ENCODE data around the gene RSPO4. TPM values are rescaled to one million over a fixed set of nuclear protein-coding genes. Genes with fewer than 3 reads are reported as not detected.

RSPO4 gene
- total and polyA plus RNA-seq, 2 experiments from 2014 or later = 1.7 TPM; not detected in 1

DNA sequence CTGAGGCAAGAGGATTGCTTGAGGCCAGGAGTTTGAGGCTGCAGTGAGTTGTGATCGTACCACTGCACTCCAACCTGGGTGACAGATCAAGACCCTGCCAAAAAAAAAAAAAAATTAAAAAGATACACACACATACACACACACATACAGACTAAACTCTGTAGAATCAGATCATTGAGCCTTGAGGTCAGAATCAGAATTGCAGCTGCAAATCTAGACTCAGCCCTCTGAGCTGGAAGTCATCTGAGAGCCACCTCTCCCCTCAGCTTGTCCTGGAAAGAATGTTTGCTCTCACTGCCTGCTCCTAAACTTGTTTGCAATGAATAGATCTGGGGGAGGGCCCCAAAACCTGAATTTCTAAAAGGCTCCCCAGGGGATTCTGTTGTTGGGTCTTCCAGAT is 44.6 kb downstream of the RSPO4 start:
- H3K79me2 ChIP-seq (ENCODE audit: insufficient read depth) = no peaks in the 10 kb centered on the region
- H3K27ac ChIP-seq = no peak overlapping the region
- no peaks in the 10 kb centered on the region for H3K9me3 ChIP-seq (ENCODE audit: low read depth)
- no peaks in the 10 kb centered on the region for H3K4me1 ChIP-seq (ENCODE audit: insufficient read depth)
- H3F3A ChIP-seq (ENCODE audit: insufficient read depth) = no peaks in the 10 kb centered on the region
- 88 to 100% methylated on average over 1 of the region's 1 CpG for WGBS, 2 experiments (ENCODE audit: low coverage in 1 of 2, low lambda C conversion rate in 2 of 2, missing lambda C conversion rate in 2 of 2)
- no peaks in the 10 kb centered on the region for H4K20me1 ChIP-seq (ENCODE audit: insufficient read depth)
- no peak for TF ChIP-seq EZH2phosphoT487 (IDR thresholded peaks at IDR 0.05; ENCODE audit: insufficient read depth, low read depth)
- no peak overlapping the region for H3K9ac ChIP-seq
- H3K27me3 ChIP-seq (replicated peaks; ENCODE audit: insufficient read depth) = 0 out of 2 replicates have a peak, but pooled peaks cover 12% of the 10 kb centered on the region
- H3K9me2 ChIP-seq (ENCODE audit: insufficient read depth) = no peaks in the 10 kb centered on the region
- no peak overlapping the region for H3K4me2 ChIP-seq (ENCODE audit: unreplicated experiment)
- DNase-seq = peak; percentile 8
- H3K36me3 ChIP-seq (ENCODE audit: low read depth) = no peaks in the 10 kb centered on the region
- no peak overlapping the region for H3K4me3 ChIP-seq
- H2AFZ ChIP-seq = no peak overlapping the region
- in situ Hi-C loops (cut with MboI) = loop anchor here (5.0 kb wide), 1 partner anchor 140 kb away; no protein-coding TSS in a partner anchor

DNA sequence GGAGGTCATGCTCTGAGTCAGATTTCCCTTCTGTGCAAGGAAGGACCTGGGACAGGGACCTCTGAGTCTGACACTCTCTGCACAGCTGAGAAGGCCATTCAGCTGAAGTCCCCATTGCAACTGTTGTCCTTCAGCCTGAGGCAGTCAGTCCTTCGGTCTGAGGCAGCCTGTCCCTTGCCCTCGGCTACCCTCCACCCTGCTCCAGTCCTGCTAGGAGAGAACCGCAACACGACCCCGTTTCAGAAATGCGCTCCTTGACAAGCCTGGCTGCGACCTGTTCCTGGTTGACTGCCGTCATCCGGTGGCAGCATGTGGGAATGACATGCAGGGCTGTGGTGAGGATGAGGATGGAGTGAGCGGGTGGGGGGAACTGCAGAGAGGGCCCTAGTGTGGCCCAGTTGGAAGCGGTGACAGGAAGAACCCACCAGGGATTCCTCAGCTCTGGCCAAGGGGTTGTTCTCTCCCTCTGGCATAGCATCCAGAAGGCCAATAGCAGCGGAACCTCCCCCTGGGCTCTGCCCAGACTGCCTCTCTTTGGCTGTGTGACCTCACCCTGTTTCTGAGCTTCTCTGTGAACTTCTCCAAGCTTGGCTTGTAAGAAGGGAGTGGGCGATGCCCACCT is 45.7 kb downstream of the RSPO4 start:
- Histone ChIP-seq H3K4me2 (ENCODE audit: unreplicated experiment) (no peak overlapping the region), H3K36me3 (ENCODE audit: low read depth) (no peaks in the 10 kb centered on the region), H3K27me3 (replicated peaks; ENCODE audit: insufficient read depth) (0 out of 2 replicates have a peak, but pooled peaks cover 12% of the 10 kb centered on the region), H3K27ac (no peak overlapping the region), H3K4me3 (no peak overlapping the region), H3K9me2 (ENCODE audit: insufficient read depth) (no peaks in the 10 kb centered on the region), H3F3A (ENCODE audit: insufficient read depth) (no peaks in the 10 kb centered on the region), H3K79me2 (ENCODE audit: insufficient read depth) (no peaks in the 10 kb centered on the region), H3K9me3 (ENCODE audit: low read depth) (no peaks in the 10 kb centered on the region), H4K20me1 (ENCODE audit: insufficient read depth) (no peaks in the 10 kb centered on the region), H2AFZ (no peak overlapping the region), H3K9ac (no peak overlapping the region), H3K4me1 (ENCODE audit: insufficient read depth) (no peaks in the 10 kb centered on the region)
- 26 to 27% methylated on average over 12 to 13 of the region's 13 CpGs for WGBS, 2 experiments (ENCODE audit: low coverage in 1 of 2, low lambda C conversion rate in 2 of 2, missing lambda C conversion rate in 2 of 2)
- in situ Hi-C loops (cut with MboI) = loop anchor here (5.0 kb wide), 1 partner anchor 139 kb away; no protein-coding TSS in a partner anchor
- TF ChIP-seq EZH2 (IDR thresholded peaks at IDR 0.05; ENCODE audit: insufficient read depth, poor library complexity, severe bottlenecking) (no peak), EZH2phosphoT487 (IDR thresholded peaks at IDR 0.05; ENCODE audit: insufficient read depth, low read depth) (no peak)
- DNase-seq = peak; percentile 57

DNA sequence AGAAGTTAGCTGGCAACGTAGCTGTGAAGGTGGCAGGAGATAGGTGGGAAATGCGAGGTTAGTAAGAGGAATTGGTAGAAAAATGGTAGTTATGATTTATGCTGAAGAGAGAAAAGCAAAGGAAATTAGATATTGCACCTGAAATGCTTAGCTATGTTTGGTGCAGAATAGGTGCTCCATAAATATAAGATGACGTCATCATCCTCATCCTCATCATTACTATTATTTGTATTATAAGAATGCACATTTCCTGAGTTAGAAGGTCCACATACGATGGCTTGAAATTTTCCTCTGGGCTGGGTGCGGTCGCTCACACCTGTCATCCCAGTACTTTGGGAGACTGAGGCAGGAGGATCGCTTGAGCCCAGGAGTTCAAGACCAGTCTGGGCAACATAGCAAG is 46.5 kb downstream of the RSPO4 start:
- in situ Hi-C loops (cut with MboI) = loop anchor here (5.0 kb wide), 1 partner anchor 138 kb away; no protein-coding TSS in a partner anchor
- no peak for TF ChIP-seq EZH2phosphoT487 (IDR thresholded peaks at IDR 0.05; ENCODE audit: insufficient read depth, low read depth)
- TF ChIP-seq EZH2 (IDR thresholded peaks at IDR 0.05; ENCODE audit: insufficient read depth, poor library complexity, severe bottlenecking) = no peak
- H3K9ac ChIP-seq = no peak overlapping the region
- no peak overlapping the region for H2AFZ ChIP-seq
- no peak overlapping the region for H3K4me3 ChIP-seq
- DNase-seq = no peak
- H3K36me3 ChIP-seq (ENCODE audit: low read depth) = no peaks in the 10 kb centered on the region
- no peak overlapping the region for H3K4me2 ChIP-seq (ENCODE audit: unreplicated experiment)
- H4K20me1 ChIP-seq (ENCODE audit: insufficient read depth) = no peaks in the 10 kb centered on the region
- no peak overlapping the region for H3K27ac ChIP-seq
- WGBS, 2 experiments (ENCODE audit: low coverage in 1 of 2, low lambda C conversion rate in 2 of 2, missing lambda C conversion rate in 2 of 2) = 92 to 95% methylated on average over 7 of the region's 7 CpGs
- H3K27me3 ChIP-seq (replicated peaks; ENCODE audit: insufficient read depth) = 0 out of 2 replicates have a peak, but pooled peaks cover 12% of the 10 kb centered on the region
- H3F3A ChIP-seq (ENCODE audit: insufficient read depth) = no peaks in the 10 kb centered on the region
- H3K79me2 ChIP-seq (ENCODE audit: insufficient read depth) = no peaks in the 10 kb centered on the region
- H3K4me1 ChIP-seq (ENCODE audit: insufficient read depth) = no peaks in the 10 kb centered on the region
- H3K9me3 ChIP-seq (ENCODE audit: low read depth) = no peaks in the 10 kb centered on the region
- H3K9me2 ChIP-seq (ENCODE audit: insufficient read depth) = no peaks in the 10 kb centered on the region

DNA sequence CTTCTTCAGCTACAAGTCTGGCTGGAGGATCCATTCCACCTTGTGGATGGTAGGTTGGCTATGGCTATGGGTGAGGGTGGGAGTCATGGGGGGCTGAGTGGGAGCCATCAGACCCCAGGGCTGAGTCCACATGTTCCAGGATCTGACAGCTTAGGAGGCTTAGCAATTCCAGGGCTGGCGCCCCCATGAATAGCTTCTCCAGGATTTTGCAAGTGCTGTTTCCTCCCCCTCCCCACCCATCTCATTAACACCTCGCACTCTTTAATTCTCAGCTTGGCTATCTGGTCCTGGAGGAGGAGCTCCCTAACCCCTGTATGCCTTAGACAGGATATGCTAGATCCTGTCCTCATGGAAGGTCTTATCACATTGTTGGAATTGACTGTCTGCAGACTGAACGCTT is 47.0 kb downstream of the RSPO4 start:
- 57 to 58% methylated on average over 3 of the region's 3 CpGs for WGBS, 2 experiments (ENCODE audit: low coverage in 1 of 2, low lambda C conversion rate in 2 of 2, missing lambda C conversion rate in 2 of 2)
- Histone ChIP-seq H3K9ac (no peak overlapping the region), H3K79me2 (ENCODE audit: insufficient read depth) (no peaks in the 10 kb centered on the region), H3K27me3 (replicated peaks; ENCODE audit: insufficient read depth) (0 out of 2 replicates have a peak, but pooled peaks cover 12% of the 10 kb centered on the region), H3K36me3 (ENCODE audit: low read depth) (no peaks in the 10 kb centered on the region), H3K9me2 (ENCODE audit: insufficient read depth) (no peaks in the 10 kb centered on the region), H3K4me2 (ENCODE audit: unreplicated experiment) (no peak overlapping the region), H3K4me3 (no peak overlapping the region), H3K4me1 (ENCODE audit: insufficient read depth) (no peaks in the 10 kb centered on the region), H3K27ac (no peak overlapping the region), H3F3A (ENCODE audit: insufficient read depth) (no peaks in the 10 kb centered on the region), H4K20me1 (ENCODE audit: insufficient read depth) (no peaks in the 10 kb centered on the region), H3K9me3 (ENCODE audit: low read depth) (no peaks in the 10 kb centered on the region), H2AFZ (no peak overlapping the region)
- no peak for DNase-seq
- in situ Hi-C loops (cut with MboI) = loop anchor here (5.0 kb wide), 1 partner anchor 138 kb away; no protein-coding TSS in a partner anchor
- no peak for TF ChIP-seq EZH2 (IDR thresholded peaks at IDR 0.05; ENCODE audit: insufficient read depth, poor library complexity, severe bottlenecking)
- no peak for TF ChIP-seq EZH2phosphoT487 (IDR thresholded peaks at IDR 0.05; ENCODE audit: insufficient read depth, low read depth)

Data from GM23248 (cell line).